22Rv1 (cell line): ENCODE measurements around the gene COL6A2.

Experiments
- ZFX ChIP-seq: fragments of 450-650 bp; IDR thresholded peaks from 2 replicates; pipeline ENCODE4 v1.6.1; 2017; ENCODE audit warnings: antibody characterized with exemption, borderline replicate concordance
- TF ChIP-seq, protein P1 (sequence below): fragments of 450-650 bp; IDR thresholded peaks from 2 replicates; pipeline ENCODE4 v1.5.1; 2017; ENCODE audit warnings: mild to moderate bottlenecking

DNA sequence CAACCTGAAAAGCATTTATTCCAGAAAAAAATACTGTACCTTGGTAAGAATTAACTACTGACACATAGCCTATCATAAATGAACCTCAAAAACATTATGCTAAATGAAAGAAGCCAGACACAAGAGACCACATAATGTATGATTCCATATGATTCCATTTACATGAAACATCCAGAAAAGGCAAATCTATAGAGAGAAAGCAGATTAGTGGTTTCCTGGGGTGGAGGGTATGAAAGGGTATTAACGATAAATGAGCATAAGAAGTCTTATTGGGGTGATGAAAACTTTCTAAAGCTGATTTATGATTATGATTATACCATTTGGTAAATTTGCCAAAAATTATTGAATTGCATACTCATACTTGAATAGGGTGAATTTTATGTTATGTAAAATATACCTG, 10.3 kb upstream of the COL6A2 start:
- TF ChIP-seq, protein P1, sequence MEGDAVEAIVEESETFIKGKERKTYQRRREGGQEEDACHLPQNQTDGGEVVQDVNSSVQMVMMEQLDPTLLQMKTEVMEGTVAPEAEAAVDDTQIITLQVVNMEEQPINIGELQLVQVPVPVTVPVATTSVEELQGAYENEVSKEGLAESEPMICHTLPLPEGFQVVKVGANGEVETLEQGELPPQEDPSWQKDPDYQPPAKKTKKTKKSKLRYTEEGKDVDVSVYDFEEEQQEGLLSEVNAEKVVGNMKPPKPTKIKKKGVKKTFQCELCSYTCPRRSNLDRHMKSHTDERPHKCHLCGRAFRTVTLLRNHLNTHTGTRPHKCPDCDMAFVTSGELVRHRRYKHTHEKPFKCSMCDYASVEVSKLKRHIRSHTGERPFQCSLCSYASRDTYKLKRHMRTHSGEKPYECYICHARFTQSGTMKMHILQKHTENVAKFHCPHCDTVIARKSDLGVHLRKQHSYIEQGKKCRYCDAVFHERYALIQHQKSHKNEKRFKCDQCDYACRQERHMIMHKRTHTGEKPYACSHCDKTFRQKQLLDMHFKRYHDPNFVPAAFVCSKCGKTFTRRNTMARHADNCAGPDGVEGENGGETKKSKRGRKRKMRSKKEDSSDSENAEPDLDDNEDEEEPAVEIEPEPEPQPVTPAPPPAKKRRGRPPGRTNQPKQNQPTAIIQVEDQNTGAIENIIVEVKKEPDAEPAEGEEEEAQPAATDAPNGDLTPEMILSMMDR = no peak
- no peak for TF ChIP-seq ZFX
